Endothelial cell of umbilical vein (primary cell): ENCODE measurements around the gene ACBD6. TPM values are rescaled to one million over a fixed set of nuclear protein-coding genes. Genes with fewer than 3 reads are reported as not detected.

ENCODE experiments used
- BruUV-seq: library from RNA; stranded (reverse); fragments of 400-500 nt; replicated peaks from 2 replicates; lab custom pipeline; 2021; lab: Mats Ljungman, UMichigan
- CTCF ChIA-PET: fragments of 300-600, 350-600 bp; sonication (Branson Sonifier 250); formaldehyde crosslinking; loops from one replicate; lab custom pipeline; 2021; ENCODE audit warnings: antibody characterized with exemption, inconsistent platforms; lab: Charles Lee
- POLR2A ChIA-PET: fragments of 300-600, 350-600 bp; sonication (Branson Sonifier 250); formaldehyde crosslinking; loops from one replicate; lab custom pipeline; 2021; ENCODE audit warnings: antibody characterized with exemption, inconsistent platforms; lab: Charles Lee
- DNase-seq: peaks from one replicate; pipeline ENCODE4 v3.0.0-alpha.2; 2011; ENCODE audit warnings: low read depth, low spot score
- FAIRE-seq: peaks from 2 replicates; lab custom pipeline; 2011; peaks lifted over from hg19 to GRCh38; lab: Jason Lieb, UNC
- H2AFZ ChIP-seq: 2 replicates; pipeline ENCODE4 v1.6.0; 2012; ENCODE audit warnings: low read depth, low read length, control low read depth, inconsistent platforms
- H3K27ac ChIP-seq: 2 replicates; pipeline ENCODE4 v1.5.1; 2011; ENCODE audit warnings: low read depth, mild to moderate bottlenecking, control low read depth, low read length, moderate library complexity; ENCODE audit not compliant: insufficient read depth
- H3K27me3 ChIP-seq, 2 experiments: 2 replicates each; pipeline versions ENCODE4 v1.6.0 to v1.6.1; 2011; ENCODE audit warnings: low read length in 2 of 2, mixed read lengths in 1 of 2; ENCODE audit not compliant: control insufficient read depth in 2 of 2, insufficient read depth in 2 of 2
- H3K36me3 ChIP-seq, 2 experiments: 2 replicates in 1 of 2; 3 replicates in 1 of 2; pipeline ENCODE4 v1.5.1; 2011; ENCODE audit warnings: low read length in 2 of 2, mild to moderate bottlenecking in 1 of 2, moderate library complexity in 1 of 2; ENCODE audit not compliant: control insufficient read depth in 2 of 2, insufficient read depth in 2 of 2; ENCODE audit errors: extremely low read depth in 1 of 2
- H3K4me1 ChIP-seq: 3 replicates; pipeline ENCODE4 v1.5.1; 2011; ENCODE audit warnings: mild to moderate bottlenecking, low read length; ENCODE audit not compliant: control insufficient read depth, insufficient read depth; ENCODE audit errors: extremely low read depth
- H3K4me2 ChIP-seq: 2 replicates; pipeline ENCODE4 v1.6.1; 2011; ENCODE audit warnings: low read length, control low read depth, mixed read lengths; ENCODE audit not compliant: insufficient read depth
- H3K4me3 ChIP-seq, 3 experiments: fragments of 200-600 bp in 1 of 3; sonication (generic), shearing (Covaris generic) in 1 of 3; replicated peaks in 1 of 3; 2 replicates each; pipeline ENCODE4 v1.5.1; 2011 to 2016; ENCODE audit warnings: control low read depth in 3 of 3, low read length in 3 of 3, mild to moderate bottlenecking in 2 of 3, inconsistent platforms in 1 of 3, low read depth in 1 of 3, moderate library complexity in 1 of 3; ENCODE audit not compliant: insufficient read depth in 1 of 3
- H3K79me2 ChIP-seq: 2 replicates; pipeline ENCODE4 v1.6.0; 2012; ENCODE audit warnings: low read length, inconsistent platforms; ENCODE audit not compliant: control insufficient read depth, insufficient read depth
- H3K9ac ChIP-seq: replicated peaks from 2 replicates; pipeline ENCODE3; 2011; ENCODE audit warnings: low read length, control low read depth; ENCODE audit not compliant: insufficient read depth; ENCODE audit errors: extremely low read depth
- H3K9me1 ChIP-seq: replicated peaks from 3 replicates; pipeline ENCODE4 v1.6.0; 2011; ENCODE audit warnings: mild to moderate bottlenecking, low read length; ENCODE audit not compliant: control insufficient read depth, insufficient read depth; ENCODE audit errors: extremely low read depth
- H3K9me3 ChIP-seq: replicated peaks from 2 replicates; pipeline ENCODE4 v1.5.1; 2012; ENCODE audit warnings: low read length, inconsistent platforms; ENCODE audit not compliant: control insufficient read depth, insufficient read depth
- H4K20me1 ChIP-seq: replicated peaks from 2 replicates; pipeline ENCODE3; 2011; ENCODE audit warnings: mild to moderate bottlenecking, low read length; ENCODE audit not compliant: control insufficient read depth, insufficient read depth; ENCODE audit errors: extremely low read depth
- CTCF ChIP-seq, 2 donors: IDR thresholded peaks; 1 replicate in 1 of 2; 2 replicates in 1 of 2; pipeline ENCODE4 v1.5.1; 2011; ENCODE audit warnings: low read length in 2 of 2, mild to moderate bottlenecking in 2 of 2, moderate library complexity in 2 of 2, control low read depth in 1 of 2, inconsistent platforms in 1 of 2, low read depth in 1 of 2; ENCODE audit not compliant: insufficient read depth in 1 of 2; ENCODE audit errors: extremely low read depth in 1 of 2
- EZH2 ChIP-seq: IDR thresholded peaks from 2 replicates; pipeline ENCODE4 v1.6.1; 2012; ENCODE audit warnings: borderline replicate concordance, low read depth, mild to moderate bottlenecking, moderate library complexity, low read length, inconsistent platforms; ENCODE audit not compliant: severe bottlenecking
- FOS ChIP-seq: IDR thresholded peaks from 2 replicates; pipeline ENCODE4 v1.6.1; 2011; ENCODE audit warnings: mild to moderate bottlenecking, low read length, moderate library complexity, borderline replicate concordance; ENCODE audit not compliant: insufficient read depth
- GATA2 ChIP-seq: IDR thresholded peaks from 2 replicates; pipeline ENCODE4 v1.7.0; 2011; ENCODE audit warnings: low read depth, mild to moderate bottlenecking, moderate library complexity, mixed read lengths, low read length; ENCODE audit not compliant: insufficient read length, insufficient read depth
- JUN ChIP-seq: IDR thresholded peaks from 2 replicates; pipeline ENCODE4 v1.6.1; 2011; ENCODE audit warnings: borderline replicate concordance, low read depth; ENCODE audit not compliant: insufficient read length, insufficient read depth
- MAX ChIP-seq: IDR thresholded peaks from 2 replicates; pipeline ENCODE4 v1.6.1; 2011; ENCODE audit not compliant: insufficient read depth, insufficient read length
- MYC ChIP-seq: IDR thresholded peaks from one replicate; pipeline ENCODE4 v1.6.1; 2011; ENCODE audit warnings: mild to moderate bottlenecking, low read depth, low read length
- POLR2A ChIP-seq: IDR thresholded peaks from 2 replicates; pipeline ENCODE4 v1.6.1; 2012; ENCODE audit warnings: low read depth, mild to moderate bottlenecking, control low read depth, low read length
- POLR2AphosphoS5 ChIP-seq: IDR thresholded peaks from 2 replicates; pipeline ENCODE4 v1.6.1; 2012; ENCODE audit warnings: low read depth, mild to moderate bottlenecking, control low read depth, low read length, moderate library complexity; ENCODE audit not compliant: insufficient read depth
- dilution Hi-C: fragments of 300-500 bp; cut with MboI; formaldehyde crosslinking; loops from one replicate; pipeline ENCODE4 v1.15.0; 2019; ENCODE audit warnings: low sequenced_read_pairs; ENCODE audit not compliant: extremely low pct_ligation_motif_present
- intact Hi-C: fragments of 100-400 bp; cut with micrococcal nuclease; formaldehyde crosslinking; loops from one replicate; pipeline ENCODE4 v1.10.0; 2022
- polyA plus RNA-seq, 4 experiments: library from polyadenylated mRNA; depleted of rRNA in 3 of 4; stranded (reverse) in 3 of 4; unstranded in 1 of 4; fragments of >200 nt; gene quantifications; 2 replicates each; pipeline versions ENCODE4 v1.2.1 to v1.2.3, GENCODE V29; 2011 to 2012; ENCODE audit warnings: missing spikeins in 1 of 4
- total RNA-seq: library from RNA; stranded (reverse); gene quantifications from 2 replicates; pipeline ENCODE4 v1.2.3, GENCODE V29; 2021

Gene ACBD6
- total and polyA plus RNA-seq, 2 donors (not counting 3 experiments of a cell fraction or from before 2014, with no cell fraction given): 55.6 to 56.4 TPM

- ChIA-PET CTCF (interaction anchor here (1.0 to 1.7 kb wide), 9 partner anchors 13 to 179 kb away, joined by 3 to 6 read pairs (median 4); no protein-coding TSS in a partner anchor), POLR2A (no interaction called here)
- Histone ChIP-seq H3K36me3 (no peaks in the 10 kb centered on the region), H3K4me3 (no peak overlapping the region), H2AFZ (no peak overlapping the region), H3K27ac (no peak overlapping the region), H3K4me2 (peak overlapping the region; percentile 12), H3K9me3 (no peaks in the 10 kb centered on the region), H3K9ac (no peak overlapping the region), H3K79me2 (no peaks in the 10 kb centered on the region), H3K4me1 (peaks cover 9% of the 10 kb centered on the region), H3K27me3 (no peaks in the 10 kb centered on the region), H3K9me1 (no peaks in the 10 kb centered on the region), H4K20me1 (peaks cover 2% of the 10 kb centered on the region)
- DNase-seq (peak; percentile 45), FAIRE-seq (no peak)
- intact Hi-C loops: loop anchor here (5.0 kb wide), 2 partner anchors 51 to 111 kb away; no protein-coding TSS in a partner anchor
- no TSS peak for BruUV-seq
- TF ChIP-seq EZH2 (no peak), MYC (no peak), FOS (no peak), GATA2 (no peak), POLR2A (no peak), JUN (no peak), MAX (no peak), CTCF (IDR thresholded peaks at IDR 0.05; ENCODE audit: extremely low read depth in 1 of 2, insufficient read depth in 1 of 2, low read depth in 1 of 2, low read length in 2 of 2) (no peak), POLR2AphosphoS5 (no peak)
- dilution Hi-C loops: no loop called here
Observed at GRCh38 chr1:180366371-180367068, 135.9 kb downstream of the ACBD6 start.
